ENCODE data around the gene SPATA7. TPM values are rescaled to one million over a fixed set of nuclear protein-coding genes. Genes with fewer than 3 reads are reported as not detected.

The SPATA7 gene
- total RNA-seq, 1 donor from 2014 or later = 19.1 TPM

- no peak for DNase-seq (ENCODE audit: low read depth)
These were observed 96.3 kb downstream of the SPATA7 start for GRCh38 chr14:88481794-88482193.

GRCh38 chr14:88482524-88482923 is 97.1 kb downstream of the SPATA7 start:
- DNase-seq (ENCODE audit: low read depth) = no peak

Other genes starting within 250 kb of the SPATA7 start
- gene KCNK10, start 62.4 kb upstream of the SPATA7 start, total RNA-seq = 0.10 TPM in 1 of 2 replicates, not detected in the other
- 6.8 and 22.1 TPM in 2 replicates for gene PTPN21, start 169.3 kb downstream of the SPATA7 start, total RNA-seq
- 62.9 and 86.6 TPM in 2 replicates for gene ZC3H14, start 177.4 kb downstream of the SPATA7 start, total RNA-seq